ENCODE results near the gene MLF2. TPM values are rescaled to one million over a fixed set of nuclear protein-coding genes. Genes with fewer than 3 reads are reported as not detected.
A peak's percentile ranks its signal among the peaks of the same experiment; 100 is the strongest.

Gene MLF2
- total RNA-seq, 2 experiments from 2014 or later: 114 to 121 TPM

DNA sequence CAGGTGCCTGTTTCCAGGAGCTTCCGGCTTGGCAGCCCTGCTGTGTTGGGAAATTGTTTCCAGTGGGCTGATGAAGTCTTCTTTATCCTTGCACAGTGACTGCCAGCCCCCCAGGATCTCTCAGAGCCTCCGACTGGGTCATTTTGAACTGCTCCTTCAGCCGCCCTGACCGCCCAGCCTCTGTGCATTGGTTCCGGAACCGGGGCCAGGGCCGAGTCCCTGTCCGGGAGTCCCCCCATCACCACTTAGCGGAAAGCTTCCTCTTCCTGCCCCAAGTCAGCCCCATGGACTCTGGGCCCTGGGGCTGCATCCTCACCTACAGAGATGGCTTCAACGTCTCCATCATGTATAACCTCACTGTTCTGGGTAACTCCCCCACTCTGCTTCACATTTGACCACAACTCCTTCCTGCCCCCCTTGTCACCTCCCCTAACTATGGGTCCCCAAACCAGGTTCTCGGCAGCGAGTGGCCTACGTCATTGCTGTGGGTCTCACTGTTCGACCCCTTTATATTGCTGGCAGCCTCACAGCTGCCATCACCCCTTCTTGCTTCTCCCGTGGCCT, 21.6 kb upstream of the MLF2 start:
- H3K4me1 Mint-ChIP-seq (ENCODE audit: low read depth): peaks cover 57% of the 10 kb centered on the region
- H3K9me3 Mint-ChIP-seq: no peaks in the 10 kb centered on the region
- TF ChIP-seq, protein P1, sequence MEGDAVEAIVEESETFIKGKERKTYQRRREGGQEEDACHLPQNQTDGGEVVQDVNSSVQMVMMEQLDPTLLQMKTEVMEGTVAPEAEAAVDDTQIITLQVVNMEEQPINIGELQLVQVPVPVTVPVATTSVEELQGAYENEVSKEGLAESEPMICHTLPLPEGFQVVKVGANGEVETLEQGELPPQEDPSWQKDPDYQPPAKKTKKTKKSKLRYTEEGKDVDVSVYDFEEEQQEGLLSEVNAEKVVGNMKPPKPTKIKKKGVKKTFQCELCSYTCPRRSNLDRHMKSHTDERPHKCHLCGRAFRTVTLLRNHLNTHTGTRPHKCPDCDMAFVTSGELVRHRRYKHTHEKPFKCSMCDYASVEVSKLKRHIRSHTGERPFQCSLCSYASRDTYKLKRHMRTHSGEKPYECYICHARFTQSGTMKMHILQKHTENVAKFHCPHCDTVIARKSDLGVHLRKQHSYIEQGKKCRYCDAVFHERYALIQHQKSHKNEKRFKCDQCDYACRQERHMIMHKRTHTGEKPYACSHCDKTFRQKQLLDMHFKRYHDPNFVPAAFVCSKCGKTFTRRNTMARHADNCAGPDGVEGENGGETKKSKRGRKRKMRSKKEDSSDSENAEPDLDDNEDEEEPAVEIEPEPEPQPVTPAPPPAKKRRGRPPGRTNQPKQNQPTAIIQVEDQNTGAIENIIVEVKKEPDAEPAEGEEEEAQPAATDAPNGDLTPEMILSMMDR (IDR thresholded peaks at IDR 0.05): no peak
- peak overlapping the region; percentile 86 for H3K4me3 Mint-ChIP-seq
- H3K9me3 ChIP-seq (ENCODE audit: control insufficient read depth in 1 of 2, insufficient read depth in 1 of 2, low read length in 2 of 2): no peaks in the 10 kb centered on the region
- H3K36me3 ChIP-seq (ENCODE audit: insufficient read depth, low read length): no peaks in the 10 kb centered on the region
- DNase-seq (peak in 3 of 14 experiments; percentile 43 to 80 (median 61)), ATAC-seq (ENCODE audit: poor library complexity) (peak; percentile 15)
- H3K27ac ChIP-seq (ENCODE audit: low read depth in 1 of 2, low read length in 2 of 2): no peak overlapping the region
- H3K27me3 Mint-ChIP-seq: peaks cover 40% of the 10 kb centered on the region
- ChIA-PET POLR2A (interaction anchor here (0.6 to 4.0 kb wide), 8 partner anchors 7 to 169 kb away, joined by 3 to 15 read pairs (median 4); partner anchors contain the start of genes CD4, MLF2, RNU7-1 and ZNF384), CTCF (interaction anchor here (0.9 to 1.0 kb wide), 2 partner anchors 8 to 15 kb away, joined by 3 to 4 read pairs; partner anchors contain the start of gene PTMS)
- intact Hi-C loops (cut with DNase I, micrococcal nuclease): no loop called here
- no peaks in the 10 kb centered on the region for H3K36me3 Mint-ChIP-seq (ENCODE audit: low read depth)
- peaks cover 8 to 19% of the 10 kb centered on the region in 2 experiments for H3K27me3 ChIP-seq (ENCODE audit: control insufficient read depth in 1 of 2, insufficient read depth in 2 of 2, low read length in 2 of 2)
- peak overlapping the region; percentile 70 for H3K27ac Mint-ChIP-seq
- H3K4me3 ChIP-seq (ENCODE audit: low read length): peak overlapping the region; percentile 34
- H3K4me1 ChIP-seq (ENCODE audit: insufficient read depth, low read length): peaks cover 66% of the 10 kb centered on the region

- ChIA-PET POLR2A (interaction anchor here (0.6 to 4.0 kb wide), 7 partner anchors 9 to 170 kb away, joined by 3 to 15 read pairs (median 3); partner anchors contain the start of genes MLF2, RNU7-1 and ZNF384), CTCF (interaction anchor here (1.2 kb wide), 1 partner anchor 20 kb away, joined by 4 read pairs; no protein-coding TSS in a partner anchor)
- Mint-ChIP-seq H3K36me3 (ENCODE audit: low read depth) (no peaks in the 10 kb centered on the region), H3K9me3 (no peaks in the 10 kb centered on the region), H3K27me3 (peaks cover 48% of the 10 kb centered on the region), H3K27ac (peak overlapping the region; percentile 70), H3K4me1 (ENCODE audit: low read depth) (peaks cover 56% of the 10 kb centered on the region), H3K4me3 (peak overlapping the region; percentile 86)
- peak; percentile 33 for ATAC-seq (ENCODE audit: poor library complexity)
- Histone ChIP-seq H3K9me3 (ENCODE audit: control insufficient read depth in 1 of 2, insufficient read depth in 1 of 2, low read length in 2 of 2) (no peaks in the 10 kb centered on the region), H3K4me1 (ENCODE audit: insufficient read depth, low read length) (peaks cover 59% of the 10 kb centered on the region), H3K27me3 (ENCODE audit: control insufficient read depth in 1 of 2, insufficient read depth in 2 of 2, low read length in 2 of 2) (peaks cover 8 to 22% of the 10 kb centered on the region in 2 experiments), H3K4me3 (ENCODE audit: low read length) (peak overlapping the region; percentile 46), H3K27ac (ENCODE audit: low read depth in 1 of 2, low read length in 2 of 2) (no peak overlapping the region), H3K36me3 (ENCODE audit: insufficient read depth, low read length) (no peaks in the 10 kb centered on the region)
- TF ChIP-seq, protein P1 (IDR thresholded peaks at IDR 0.05): no peak
- intact Hi-C loops (cut with DNase I, micrococcal nuclease): no loop called here
- peak in 2 of 14 experiments; percentile 42 to 49 for DNase-seq
Observed at GRCh38 chr12:6773590-6774351, 20.8 kb upstream of the MLF2 start.

- ChIA-PET POLR2A (interaction anchor here (0.8 to 4.0 kb wide), 4 partner anchors 9 to 84 kb away, joined by 3 to 15 read pairs (median 5); partner anchors contain the start of genes COPS7A and ZNF384), CTCF (interaction anchor here (1.2 kb wide), 1 partner anchor 19 kb away, joined by 4 read pairs; no protein-coding TSS in a partner anchor)
- Histone ChIP-seq H3K4me1 (ENCODE audit: insufficient read depth, low read length) (peaks cover 52% of the 10 kb centered on the region), H3K4me3 (ENCODE audit: low read length) (peak overlapping the region; percentile 46), H3K9me3 (ENCODE audit: control insufficient read depth in 1 of 2, insufficient read depth in 1 of 2, low read length in 2 of 2) (no peaks in the 10 kb centered on the region), H3K27me3 (ENCODE audit: control insufficient read depth in 1 of 2, insufficient read depth in 2 of 2, low read length in 2 of 2) (peaks cover 12 to 30% of the 10 kb centered on the region in 2 experiments), H3K27ac (ENCODE audit: low read depth in 1 of 2, low read length in 2 of 2) (no peak overlapping the region), H3K36me3 (ENCODE audit: insufficient read depth, low read length) (no peaks in the 10 kb centered on the region)
- no peak overlapping the region for H3K27ac Mint-ChIP-seq
- intact Hi-C loops (cut with DNase I, micrococcal nuclease): no loop called here
- ATAC-seq (ENCODE audit: poor library complexity) (no peak), DNase-seq (no peak)
- H3K36me3 Mint-ChIP-seq (ENCODE audit: low read depth): no peaks in the 10 kb centered on the region
- H3K27me3 Mint-ChIP-seq: peaks cover 56% of the 10 kb centered on the region
- peak overlapping the region; percentile 75 for H3K4me3 Mint-ChIP-seq
- TF ChIP-seq, protein P1 (IDR thresholded peaks at IDR 0.05): no peak
- peaks cover 55% of the 10 kb centered on the region for H3K4me1 Mint-ChIP-seq (ENCODE audit: low read depth)
- no peaks in the 10 kb centered on the region for H3K9me3 Mint-ChIP-seq
Observed at GRCh38 chr12:6772726-6773589, 20.0 kb upstream of the MLF2 start.

All from CD4-positive, alpha-beta T cell (primary cell).